Osteocyte (in vitro differentiated cells): ENCODE results near the gene SYCN. TPM values are rescaled to one million over a fixed set of nuclear protein-coding genes. Genes with fewer than 3 reads are reported as not detected.
A peak's percentile ranks its signal among the peaks of the same experiment; 100 is the strongest.

Experiments
- DNase-seq: peaks from one replicate; pipeline ENCODE4 v3.0.0; 2021; ENCODE audit warnings: mixed read lengths; ENCODE audit not compliant: unreplicated experiment; ENCODE audit errors: extremely low spot score
- H3K27ac Mint-ChIP-seq: one replicate; pipeline ENCODE4 v1.8.0; 2021; ENCODE audit warnings: mild to moderate bottlenecking, mixed read lengths; ENCODE audit not compliant: unreplicated experiment
- H3K27me3 Mint-ChIP-seq: one replicate; pipeline ENCODE4 v1.8.0; 2021; ENCODE audit warnings: mixed read lengths; ENCODE audit not compliant: unreplicated experiment
- H3K36me3 Mint-ChIP-seq: one replicate; pipeline ENCODE4 v1.8.0; 2021; ENCODE audit warnings: mixed read lengths; ENCODE audit not compliant: unreplicated experiment
- H3K4me1 Mint-ChIP-seq: one replicate; pipeline ENCODE4 v1.8.0; 2021; ENCODE audit warnings: mixed read lengths; ENCODE audit not compliant: unreplicated experiment
- H3K4me3 Mint-ChIP-seq: one replicate; pipeline ENCODE4 v1.8.0; 2021; ENCODE audit warnings: mild to moderate bottlenecking, moderate library complexity, mixed read lengths; ENCODE audit not compliant: unreplicated experiment
- H3K9me3 Mint-ChIP-seq: one replicate; pipeline ENCODE4 v1.8.0; 2021; ENCODE audit warnings: mixed read lengths; ENCODE audit not compliant: unreplicated experiment
- CTCF ChIP-seq: fragments of 200-600 bp; sonication (generic); IDR thresholded peaks from 2 replicates; pipeline ENCODE4 v1.5.0; 2021; ENCODE audit warnings: antibody characterized with exemption, mild to moderate bottlenecking, moderate library complexity
- total RNA-seq: library from RNA; stranded (reverse); gene quantifications from 2 replicates; pipeline ENCODE4 v1.2.1, GENCODE V29; 2021

Gene SYCN
- total RNA-seq, 1 donor from 2014 or later, result not detected

- H3K4me1 Mint-ChIP-seq, result peaks cover 8% of the 10 kb centered on the region
- H3K9me3 Mint-ChIP-seq, result no peaks in the 10 kb centered on the region
- H3K27me3 Mint-ChIP-seq, result peaks cover 45% of the 10 kb centered on the region
- no peak for DNase-seq
- H3K27ac Mint-ChIP-seq, result no peak overlapping the region
- no peak overlapping the region for H3K4me3 Mint-ChIP-seq
- H3K36me3 Mint-ChIP-seq, result no peaks in the 10 kb centered on the region
- no peak for TF ChIP-seq CTCF
These were observed 11.2 kb downstream of the SYCN start for GRCh38 chr19:39192846-39193245.

GRCh38 chr19:39190768-39191167 is 13.3 kb downstream of the SYCN start:
- Mint-ChIP-seq H3K27ac (no peak overlapping the region), H3K4me1 (peaks cover 4% of the 10 kb centered on the region), H3K36me3 (no peaks in the 10 kb centered on the region), H3K27me3 (peaks cover 31% of the 10 kb centered on the region), H3K9me3 (no peaks in the 10 kb centered on the region), H3K4me3 (no peak overlapping the region)
- TF ChIP-seq CTCF, result no peak
- no peak for DNase-seq

GRCh38 chr19:39188960-39189359 is 15.1 kb downstream of the SYCN start:
- DNase-seq, result no peak
- no peaks in the 10 kb centered on the region for H3K9me3 Mint-ChIP-seq

GRCh38 chr19:39187552-39187943 is 16.5 kb downstream of the SYCN start:
- H3K36me3 Mint-ChIP-seq, result no peaks in the 10 kb centered on the region
- no peak for DNase-seq
- H3K4me1 Mint-ChIP-seq, result no peaks in the 10 kb centered on the region
- H3K27me3 Mint-ChIP-seq, result peaks cover 14% of the 10 kb centered on the region
- peak; percentile 35 for TF ChIP-seq CTCF
- H3K9me3 Mint-ChIP-seq, result no peaks in the 10 kb centered on the region
- no peak overlapping the region for H3K27ac Mint-ChIP-seq
- H3K4me3 Mint-ChIP-seq, result no peak overlapping the region

More at GRCh38 chr19:39188960-39189359, 15.1 kb downstream of the SYCN start:
- no peak overlapping the region for H3K27ac Mint-ChIP-seq
- H3K27me3 Mint-ChIP-seq, result peaks cover 19% of the 10 kb centered on the region
- TF ChIP-seq CTCF, result no peak
- H3K36me3 Mint-ChIP-seq, result no peaks in the 10 kb centered on the region
- H3K4me3 Mint-ChIP-seq, result no peak overlapping the region
- H3K4me1 Mint-ChIP-seq, result peaks cover 3% of the 10 kb centered on the region

GRCh38 chr19:39186391-39186790 is 17.7 kb downstream of the SYCN start:
- H3K4me1 Mint-ChIP-seq, result no peaks in the 10 kb centered on the region

More at GRCh38 chr19:39186391-39186790, 17.7 kb downstream of the SYCN start:
- no peak for DNase-seq
- Mint-ChIP-seq H3K4me3 (no peak overlapping the region), H3K27ac (no peak overlapping the region), H3K27me3 (peaks cover 14% of the 10 kb centered on the region), H3K9me3 (no peaks in the 10 kb centered on the region), H3K36me3 (no peaks in the 10 kb centered on the region)
- TF ChIP-seq CTCF, result no peak
